Gastroesophageal sphincter (tissue), 4 donors: Measurements from ENCODE around the gene CD274. TPM values are rescaled to one million over a fixed set of nuclear protein-coding genes. Genes with fewer than 3 reads are reported as not detected.

ENCODE experiments used
- ATAC-seq: fragments of 150-250 bp; one replicate; pipeline ENCODE4 v1.9.1; 2016; ENCODE audit warnings: mild to moderate bottlenecking, moderate library complexity
- H3K27ac ChIP-seq, 4 donors: fragments of 200-600 bp; sonication (generic) in 3 of 4; 1 replicate in 3 of 4; 2 replicates in 1 of 4; pipeline ENCODE4 v1.5.1; 2016 to 2019
- H3K27me3 ChIP-seq: fragments of 200-600 bp; sonication (generic); one replicate; pipeline ENCODE4 v1.5.1; 2019
- H3K36me3 ChIP-seq, 2 donors: fragments of 200-600 bp; sonication (generic); one replicate each; pipeline ENCODE4 v1.5.1; 2019; ENCODE audit warnings: control low read depth in 1 of 2
- H3K4me1 ChIP-seq, 3 donors: fragments of 200-600 bp; sonication (generic); 1 replicate in 2 of 3; 2 replicates in 1 of 3; pipeline ENCODE4 v1.5.1; 2016 to 2019; ENCODE audit warnings: control low read depth in 2 of 3
- H3K4me3 ChIP-seq, 2 donors: fragments of 200-600 bp; sonication (generic); one replicate each; pipeline ENCODE4 v1.5.1; 2019; ENCODE audit warnings: mild to moderate bottlenecking in 1 of 2, moderate library complexity in 1 of 2
- H3K9me3 ChIP-seq, 3 donors: fragments of 200-600 bp; sonication (generic); one replicate each; pipeline ENCODE4 v1.5.1; 2017 to 2019; ENCODE audit warnings: control low read depth in 2 of 3
- EP300 ChIP-seq: sonication (generic); formaldehyde crosslinking; IDR thresholded peaks from one replicate; pipeline ENCODE4 v1.6.1; 2017; ENCODE audit warnings: antibody characterized with exemption, mild to moderate bottlenecking
- POLR2A ChIP-seq, 2 donors: fragments of 450-650 bp; IDR thresholded peaks; one replicate each; pipeline ENCODE4 v1.6.1; 2017; ENCODE audit warnings: antibody characterized with exemption in 2 of 2, mild to moderate bottlenecking in 2 of 2, moderate library complexity in 1 of 2
- POLR2AphosphoS5 ChIP-seq: sonication (generic); formaldehyde crosslinking; IDR thresholded peaks from one replicate; pipeline ENCODE4 v1.6.1; 2017; ENCODE audit warnings: antibody characterized with exemption
- WGBS, 2 donors: methylation state at CpG; one replicate each; pipeline ENCODE4 v1.1.5; 2018; ENCODE audit warnings: low coverage in 1 of 2; 5-methylcytosine and 5-hydroxymethylcytosine counted together
- total RNA-seq, 4 donors: library from RNA; depleted of rRNA; stranded (reverse); fragments of >200 nt; gene quantifications; one replicate each; pipeline ENCODE4 v1.1.0, GENCODE V29; 2016
- TF ChIP-seq, protein P1 (sequence below), 4 experiments: fragments of 200-600 bp in 2 of 4; fragments of 450-650 bp in 2 of 4; sonication (generic) in 1 of 4; IDR thresholded peaks; one replicate each; pipeline ENCODE4 v1.5.1; 2017 to 2019; ENCODE audit warnings: antibody characterized with exemption in 4 of 4, mild to moderate bottlenecking in 2 of 4, moderate library complexity in 2 of 4

Gene CD274
- total RNA-seq, 4 donors from 2014 or later, result 0.73 to 3.6 (median 2.7) TPM

DNA sequence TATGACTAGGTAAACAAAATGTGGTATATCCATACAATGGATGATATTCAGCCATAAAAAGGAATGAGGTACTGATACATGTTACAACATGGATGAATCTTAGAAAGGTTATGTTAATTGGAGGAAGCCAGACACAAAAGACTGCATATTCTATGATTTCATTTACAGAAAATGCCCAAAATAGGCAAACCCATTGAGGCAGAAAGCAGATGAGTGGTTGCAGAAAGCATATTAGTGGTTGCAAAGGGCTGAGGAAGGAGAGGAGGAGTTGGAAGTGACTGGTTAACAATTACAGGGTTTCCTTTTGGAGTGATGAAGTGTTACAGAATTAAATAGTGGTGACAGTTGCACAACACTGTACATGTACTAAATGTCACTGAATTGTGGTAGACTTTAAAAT, 30.4 kb upstream of the CD274 start:
- Histone ChIP-seq H3K36me3 (peaks cover 0 to 15% of the 10 kb centered on the region in 2 donors), H3K4me1 (no peaks in the 10 kb centered on the region), H3K27me3 (no peaks in the 10 kb centered on the region), H3K27ac (no peak overlapping the region), H3K9me3 (no peaks in the 10 kb centered on the region), H3K4me3 (no peak overlapping the region)
- no peak for ATAC-seq
- no peak for TF ChIP-seq POLR2AphosphoS5
- TF ChIP-seq POLR2A (IDR thresholded peaks at IDR 0.05), result no peak
- TF ChIP-seq, protein P1, sequence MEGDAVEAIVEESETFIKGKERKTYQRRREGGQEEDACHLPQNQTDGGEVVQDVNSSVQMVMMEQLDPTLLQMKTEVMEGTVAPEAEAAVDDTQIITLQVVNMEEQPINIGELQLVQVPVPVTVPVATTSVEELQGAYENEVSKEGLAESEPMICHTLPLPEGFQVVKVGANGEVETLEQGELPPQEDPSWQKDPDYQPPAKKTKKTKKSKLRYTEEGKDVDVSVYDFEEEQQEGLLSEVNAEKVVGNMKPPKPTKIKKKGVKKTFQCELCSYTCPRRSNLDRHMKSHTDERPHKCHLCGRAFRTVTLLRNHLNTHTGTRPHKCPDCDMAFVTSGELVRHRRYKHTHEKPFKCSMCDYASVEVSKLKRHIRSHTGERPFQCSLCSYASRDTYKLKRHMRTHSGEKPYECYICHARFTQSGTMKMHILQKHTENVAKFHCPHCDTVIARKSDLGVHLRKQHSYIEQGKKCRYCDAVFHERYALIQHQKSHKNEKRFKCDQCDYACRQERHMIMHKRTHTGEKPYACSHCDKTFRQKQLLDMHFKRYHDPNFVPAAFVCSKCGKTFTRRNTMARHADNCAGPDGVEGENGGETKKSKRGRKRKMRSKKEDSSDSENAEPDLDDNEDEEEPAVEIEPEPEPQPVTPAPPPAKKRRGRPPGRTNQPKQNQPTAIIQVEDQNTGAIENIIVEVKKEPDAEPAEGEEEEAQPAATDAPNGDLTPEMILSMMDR (IDR thresholded peaks at IDR 0.05), result no peak

GRCh38 chr9:5421163-5421562, 29.2 kb upstream of the CD274 start:
- no peak overlapping the region for H3K4me3 ChIP-seq
- no peak for ATAC-seq
- H3K4me1 ChIP-seq, result no peaks in the 10 kb centered on the region
- H3K9me3 ChIP-seq, result no peaks in the 10 kb centered on the region
- H3K27ac ChIP-seq, result no peak overlapping the region
- 94 to 96% methylated on average over 2 of the region's 2 CpGs for WGBS, 2 donors
- TF ChIP-seq POLR2AphosphoS5, result no peak
- TF ChIP-seq, protein P1 (IDR thresholded peaks at IDR 0.05), result no peak
- no peak for TF ChIP-seq POLR2A (IDR thresholded peaks at IDR 0.05)
- TF ChIP-seq EP300, result no peak
- peaks cover 0 to 15% of the 10 kb centered on the region in 2 donors for H3K36me3 ChIP-seq
- no peaks in the 10 kb centered on the region for H3K27me3 ChIP-seq

- TF ChIP-seq EP300 (no peak), POLR2A (IDR thresholded peaks at IDR 0.05) (no peak), POLR2AphosphoS5 (no peak)
- TF ChIP-seq, protein P1 (IDR thresholded peaks at IDR 0.05), result no peak
- no peak for ATAC-seq
- no peak overlapping the region for H3K4me3 ChIP-seq
- H3K9me3 ChIP-seq, result no peaks in the 10 kb centered on the region
- H3K27ac ChIP-seq, result no peak overlapping the region
- H3K36me3 ChIP-seq, result peaks cover 0 to 22% of the 10 kb centered on the region in 2 donors
- H3K4me1 ChIP-seq, result no peaks in the 10 kb centered on the region
- WGBS, 2 donors, result 92% methylated on average over 1 of the region's 1 CpG; no CpG with 5 or more reads in 1 of the 2 donors
- H3K27me3 ChIP-seq, result no peaks in the 10 kb centered on the region
Observed at GRCh38 chr9:5422276-5422675, 28.1 kb upstream of the CD274 start.

DNA sequence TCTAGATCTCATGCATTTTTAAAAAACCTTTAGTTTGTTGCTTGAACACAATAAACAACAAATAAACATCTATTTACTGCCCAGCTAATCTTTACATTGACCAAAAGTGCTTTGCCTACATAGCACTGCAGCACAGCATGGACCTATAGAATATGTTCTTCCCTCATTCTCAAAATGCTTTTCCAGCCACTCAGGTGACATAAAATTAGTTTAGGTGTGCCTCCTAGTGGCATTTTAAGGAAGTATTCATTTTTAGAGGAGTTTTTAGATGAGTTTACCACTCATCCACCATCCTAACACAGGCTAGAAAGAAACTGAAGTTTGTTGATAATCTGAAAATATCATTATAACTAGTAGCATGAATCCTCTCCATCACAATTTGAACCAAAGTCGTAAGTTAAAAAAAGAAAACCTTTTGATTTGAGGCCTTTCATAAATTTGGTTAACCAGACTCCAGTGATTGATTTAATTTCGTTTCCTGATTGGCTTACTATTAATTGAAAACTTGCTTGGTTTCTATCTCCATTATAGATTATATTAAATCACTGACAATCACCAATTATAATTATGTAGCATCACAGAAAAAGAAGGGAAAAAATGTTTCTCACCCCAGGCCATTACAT, 25.2 kb upstream of the CD274 start:
- WGBS, 2 donors, result 84 to 87% methylated on average over 2 of the region's 2 CpGs
- Histone ChIP-seq H3K27ac (no peak overlapping the region), H3K27me3 (no peaks in the 10 kb centered on the region), H3K4me3 (no peak overlapping the region), H3K36me3 (peaks cover 0 to 22% of the 10 kb centered on the region in 2 donors), H3K9me3 (no peaks in the 10 kb centered on the region), H3K4me1 (no peaks in the 10 kb centered on the region)
- no peak for ATAC-seq
- TF ChIP-seq POLR2A (IDR thresholded peaks at IDR 0.05) (no peak), EP300 (no peak)
- TF ChIP-seq, protein P1 (IDR thresholded peaks at IDR 0.05), result peak in 2 of 4 experiments; percentile 37 to 40

GRCh38 chr9:5427005-5427404, 23.3 kb upstream of the CD274 start:
- Histone ChIP-seq H3K27me3 (no peaks in the 10 kb centered on the region), H3K27ac (no peak overlapping the region), H3K4me1 (no peaks in the 10 kb centered on the region), H3K36me3 (peaks cover 0 to 39% of the 10 kb centered on the region in 2 donors), H3K4me3 (no peak overlapping the region), H3K9me3 (no peaks in the 10 kb centered on the region)
- ATAC-seq, result no peak
- TF ChIP-seq EP300, result no peak
- TF ChIP-seq, protein P1 (IDR thresholded peaks at IDR 0.05), result no peak
- TF ChIP-seq POLR2A (IDR thresholded peaks at IDR 0.05), result no peak
- TF ChIP-seq POLR2AphosphoS5, result no peak
